22Rv1 (cell line): Measurements from ENCODE around the gene RRP9.

Source experiments
- CTCF ChIP-seq: fragments of 450-650 bp; IDR thresholded peaks from 2 replicates; pipeline ENCODE4 v1.5.1; 2017; ENCODE audit warnings: mild to moderate bottlenecking
- ZFX ChIP-seq: fragments of 450-650 bp; IDR thresholded peaks from 2 replicates; pipeline ENCODE4 v1.6.1; 2017; ENCODE audit warnings: antibody characterized with exemption, borderline replicate concordance

- TF ChIP-seq CTCF (no peak), ZFX (no peak)
Measured at GRCh38 chr3:51888463-51889105, 53.1 kb downstream of the RRP9 start.
